GM18498 (cell line): Measurements from ENCODE around the gene TRAPPC5.

Source experiments
- ATAC-seq: cut with Tn5 transposase; IDR thresholded peaks from one replicate; pipeline ENCODE4 v1.9.1; 2021; ENCODE audit warnings: mild to moderate bottlenecking, moderate library complexity; ENCODE audit not compliant: unreplicated experiment

Gene TRAPPC5

GRCh38 chr19:7674010-7675005 lies 6.3 kb upstream of the TRAPPC5 start:
- no peak for ATAC-seq

GRCh38 chr19:7676376-7676775 lies 4.3 kb upstream of the TRAPPC5 start:
- ATAC-seq, result no peak

GRCh38 chr19:7676854-7677253 lies 3.8 kb upstream of the TRAPPC5 start, which contains the start of gene MCEMP1:
Gene MCEMP1 (plus strand): TSS chr19:7677090. CDS start chr19:7677121, 31 bp downstream.
- ATAC-seq, result no peak

- no peak for ATAC-seq
Observed at GRCh38 chr19:7677669-7678311, 2.8 kb upstream of the TRAPPC5 start.

- peak; percentile 46 for ATAC-seq
Observed at GRCh38 chr19:7678971-7679751, 1.5 kb upstream of the TRAPPC5 start.

GRCh38 chr19:7679771-7680605 lies 645 bp upstream of the TRAPPC5 start:
- ATAC-seq, result no peak

GRCh38 chr19:7681340-7682174 lies 924 bp downstream of the TRAPPC5 start:
- peak; percentile 9 for ATAC-seq

GRCh38 chr19:7682175-7682855 lies 1.7 kb downstream of the TRAPPC5 start:
- ATAC-seq, result no peak

- ATAC-seq, result no peak
Observed at GRCh38 chr19:7685546-7686445, 5.2 kb downstream of the TRAPPC5 start.

- no peak for ATAC-seq
Observed at GRCh38 chr19:7687177-7687576, 6.5 kb downstream of the TRAPPC5 start.

- ATAC-seq, result no peak
Observed at GRCh38 chr19:7689165-7689564, 8.5 kb downstream of the TRAPPC5 start.

- ATAC-seq, result no peak
Observed at GRCh38 chr19:7690779-7691258, 10.2 kb downstream of the TRAPPC5 start.

- ATAC-seq, result no peak
Observed at GRCh38 chr19:7691497-7691896, 10.9 kb downstream of the TRAPPC5 start.

- no peak for ATAC-seq
Observed at GRCh38 chr19:7692417-7693088, 11.9 kb downstream of the TRAPPC5 start.

GRCh38 chr19:7694499-7694898 lies 13.9 kb downstream of the TRAPPC5 start:
- ATAC-seq, result no peak

- ATAC-seq, result no peak
Observed at GRCh38 chr19:7697721-7698287, 17.2 kb downstream of the TRAPPC5 start.

GRCh38 chr19:7698583-7698982 lies 17.9 kb downstream of the TRAPPC5 start:
- no peak for ATAC-seq
